ENCODE results near the gene BLTP1.
"Not testable (repeated sequence)": the region's sequence is repeated elsewhere in the genome, so short reads cannot be mapped to it uniquely, and the experiment has no call there.

The BLTP1 gene

GRCh38 chr4:122151982-122152710, at the start of gene BLTP1:
BLTP1 (plus strand) TSS chr4:122152331; CDS start chr4:122170648, 18,317 bp downstream.
- DNase-seq, result peak; percentile 91

- DNase-seq, result no peak
These were observed 47.9 kb upstream of the BLTP1 start for GRCh38 chr4:122104184-122104583.

GRCh38 chr4:122107680-122108079, 44.5 kb upstream of the BLTP1 start:
- no peak for DNase-seq

- DNase-seq, result not testable (repeated sequence)
These were observed 41.8 kb upstream of the BLTP1 start for GRCh38 chr4:122110304-122110703.

GRCh38 chr4:122117743-122118142, 34.4 kb upstream of the BLTP1 start:
- DNase-seq, result no peak

GRCh38 chr4:122118243-122118642, 33.9 kb upstream of the BLTP1 start:
- DNase-seq, result no peak

GRCh38 chr4:122119739-122120138, 32.4 kb upstream of the BLTP1 start:
- no peak for DNase-seq

- DNase-seq, result no peak
These were observed 30.5 kb upstream of the BLTP1 start for GRCh38 chr4:122121593-122121992.

- no peak for DNase-seq
These were observed 30.0 kb upstream of the BLTP1 start for GRCh38 chr4:122122083-122122482.

- DNase-seq, result no peak
These were observed 23.1 kb upstream of the BLTP1 start for GRCh38 chr4:122129061-122129460.

GRCh38 chr4:122131562-122132157, 20.5 kb upstream of the BLTP1 start:
- no peak for DNase-seq

- no peak for DNase-seq
These were observed 19.2 kb upstream of the BLTP1 start for GRCh38 chr4:122132891-122133290.

- no peak for DNase-seq
These were observed 13.0 kb upstream of the BLTP1 start for GRCh38 chr4:122139139-122139538.

GRCh38 chr4:122140834-122141233, 11.3 kb upstream of the BLTP1 start:
- DNase-seq, result no peak

- no peak for DNase-seq
These were observed 9.4 kb upstream of the BLTP1 start for GRCh38 chr4:122142687-122143086.

- no peak for DNase-seq
These were observed 5.5 kb upstream of the BLTP1 start for GRCh38 chr4:122146652-122147051.

GRCh38 chr4:122150931-122151330, 1.2 kb upstream of the BLTP1 start:
- DNase-seq, result peak; percentile 85

- peak; percentile 35 for DNase-seq
These were observed 638 bp downstream of the BLTP1 start for GRCh38 chr4:122152711-122153226.

- peak; percentile 33 for DNase-seq
These were observed 4.7 kb downstream of the BLTP1 start for GRCh38 chr4:122156819-122157218.

- DNase-seq, result no peak
These were observed 11.2 kb downstream of the BLTP1 start for GRCh38 chr4:122163301-122163700.

- peak; percentile 34 for DNase-seq
These were observed 11.6 kb downstream of the BLTP1 start for GRCh38 chr4:122163767-122164166.

GRCh38 chr4:122167369-122167768, 15.2 kb downstream of the BLTP1 start:
- DNase-seq, result no peak

- no peak for DNase-seq
These were observed 18.6 kb downstream of the BLTP1 start for GRCh38 chr4:122170775-122171174.

- DNase-seq, result no peak
These were observed 19.2 kb downstream of the BLTP1 start for GRCh38 chr4:122171323-122171722.
